Epithelial cell of esophagus (primary cell): ENCODE measurements around the gene FBXO9.

Source experiments
- DNase-seq: peaks from one replicate; pipeline ENCODE4 v3.0.0; 2010; ENCODE audit warnings: low read depth
- H3K4me3 ChIP-seq: 2 replicates; pipeline ENCODE4 v1.5.1; 2011; ENCODE audit warnings: mild to moderate bottlenecking, low read length, control low read depth
- CTCF ChIP-seq: IDR thresholded peaks from 2 replicates; pipeline ENCODE4 v1.5.1; 2011; ENCODE audit warnings: low read depth, mild to moderate bottlenecking, low read length, control low read depth, inconsistent platforms; ENCODE audit not compliant: insufficient read depth; ENCODE audit errors: missing control alignments

Gene FBXO9

DNA sequence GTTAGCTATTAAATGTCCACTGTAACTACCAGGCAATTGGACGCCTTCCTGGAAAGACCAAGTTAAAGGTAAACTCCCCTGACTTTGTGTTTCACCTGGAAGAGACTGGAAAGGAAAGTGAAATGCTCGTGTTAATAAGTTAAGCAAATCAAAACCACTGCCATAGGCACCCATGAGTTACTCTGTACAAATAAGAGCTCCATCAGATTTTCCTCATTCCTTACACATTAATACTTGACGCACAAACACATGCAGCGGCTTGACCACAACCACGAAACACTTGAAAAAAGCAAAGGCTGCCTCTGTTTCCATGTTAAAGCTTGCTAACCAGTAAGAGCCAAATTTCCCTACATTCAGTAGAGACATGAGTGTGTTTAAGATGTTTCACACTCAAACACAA, 63.6 kb downstream of the FBXO9 start:
- no peak overlapping the region for H3K4me3 ChIP-seq
- peak; percentile 91 for DNase-seq
- TF ChIP-seq CTCF, result no peak

DNA sequence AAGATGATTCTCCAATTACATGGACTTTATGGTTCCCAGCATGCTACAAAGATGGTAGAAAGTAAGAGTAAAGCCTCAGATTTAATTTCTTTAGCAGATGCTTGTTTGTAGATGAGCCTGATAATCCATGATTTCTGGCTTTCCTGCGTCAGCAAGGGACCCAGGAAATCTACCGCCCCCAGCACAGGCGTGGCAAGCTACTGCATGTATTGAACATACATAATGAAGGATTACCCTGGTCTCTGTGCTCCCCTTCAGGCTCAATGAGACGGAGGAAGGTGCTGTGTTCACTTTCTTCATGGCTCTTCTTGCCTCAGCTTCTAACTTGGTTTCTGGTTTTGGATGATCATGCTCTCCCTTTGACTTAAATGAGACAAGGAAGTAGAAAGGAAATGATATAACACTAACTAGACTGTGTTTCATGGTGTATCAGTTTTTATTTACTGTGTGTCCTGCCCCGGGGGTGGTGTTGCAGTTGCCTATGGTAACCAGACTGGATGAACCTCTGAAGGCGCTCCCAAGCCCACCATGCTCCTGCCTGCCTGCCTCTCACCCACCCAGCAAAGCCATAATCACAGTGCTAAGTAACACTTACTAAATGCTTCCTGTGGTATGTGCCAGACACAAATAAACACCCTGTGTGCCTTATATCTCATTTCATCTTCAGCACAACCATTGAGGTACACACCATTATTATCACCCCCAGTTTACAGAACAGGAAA, 65.5 kb downstream of the FBXO9 start:
- TF ChIP-seq CTCF, result no peak
- DNase-seq, result peak; percentile 28
- no peak overlapping the region for H3K4me3 ChIP-seq

DNA sequence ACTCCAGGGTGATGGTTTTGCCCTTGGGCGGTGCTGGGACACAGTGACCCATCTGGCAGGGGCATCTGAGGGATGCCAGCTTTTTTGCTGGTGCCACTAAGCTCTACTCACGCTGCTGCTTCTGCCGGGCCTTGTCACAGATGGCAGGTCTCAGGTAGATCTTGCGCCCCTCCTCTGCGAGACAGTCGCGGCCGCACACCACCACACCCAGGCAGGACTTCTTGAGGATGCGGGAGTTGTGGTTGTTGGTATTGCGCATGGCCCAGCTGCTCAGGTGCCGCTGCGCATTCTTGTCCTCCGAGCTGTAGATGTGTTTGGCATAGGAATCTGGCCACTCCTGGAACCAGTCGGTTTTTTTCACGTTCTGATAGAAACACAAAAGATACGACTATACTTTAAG, 68.8 kb downstream of the FBXO9 start:
- no peak for DNase-seq
- no peak overlapping the region for H3K4me3 ChIP-seq
- TF ChIP-seq CTCF, result no peak

- DNase-seq, result no peak
- no peak for TF ChIP-seq CTCF
- H3K4me3 ChIP-seq, result no peak overlapping the region
Observed at GRCh38 chr6:53134601-53135235, 69.5 kb downstream of the FBXO9 start.

GRCh38 chr6:53136000-53136609, 70.9 kb downstream of the FBXO9 start:
- DNase-seq, result no peak
- no peak for TF ChIP-seq CTCF
- H3K4me3 ChIP-seq, result no peak overlapping the region

GRCh38 chr6:53139841-53140413, 74.7 kb downstream of the FBXO9 start:
- no peak for TF ChIP-seq CTCF
- DNase-seq, result no peak
- no peak overlapping the region for H3K4me3 ChIP-seq
